HEK293 (cell line): Measurements from ENCODE around the gene SPART.

Source experiments
- CTCF ChIA-PET: fragments of 350-600 bp; formaldehyde crosslinking; extraction: SDS; loops from one replicate; lab custom pipeline; 2021; ENCODE audit warnings: antibody characterized with exemption; lab: Yijun Ruan, JAX
- POLR2A ChIA-PET: fragments of 300-600 bp; formaldehyde crosslinking; extraction: SDS; loops from one replicate; lab custom pipeline; 2020; ENCODE audit warnings: antibody characterized with exemption, inconsistent platforms; lab: Yijun Ruan, JAX
- H3K27ac ChIP-seq: fragments of 200-500 bp; sonication (Bioruptor generic); 2 replicates; pipeline ENCODE4 v1.5.1; 2014; ENCODE audit warnings: low read depth, low read length, control low read depth, inconsistent platforms; ENCODE audit errors: extremely low read depth
- H3K36me3 ChIP-seq, 2 experiments: fragments of 200-500 bp in 1 of 2; sonication (Bioruptor generic) in 1 of 2; 1 replicate in 1 of 2; 2 replicates in 1 of 2; pipeline ENCODE4 v1.5.1; 2014 to 2017; ENCODE audit warnings: inconsistent platforms in 2 of 2, low read length in 2 of 2; ENCODE audit not compliant: control insufficient read depth in 2 of 2, insufficient read depth in 1 of 2
- H3K4me1 ChIP-seq: fragments of 200-500 bp; sonication (Bioruptor generic); 2 replicates; pipeline ENCODE4 v1.5.1; 2014; ENCODE audit warnings: mild to moderate bottlenecking, low read length, inconsistent platforms; ENCODE audit not compliant: control insufficient read depth, insufficient read depth
- H3K4me3 ChIP-seq: 2 replicates; pipeline ENCODE4 v1.5.1; 2011; ENCODE audit warnings: low read depth, mild to moderate bottlenecking, control low read depth, low read length, moderate library complexity
- H3K9me3 ChIP-seq: fragments of 200-500 bp; sonication (Bioruptor generic); 2 replicates; pipeline ENCODE4 v1.5.1; 2014; ENCODE audit warnings: low read depth, low read length, inconsistent platforms; ENCODE audit not compliant: control insufficient read depth, insufficient read depth
- EGR2 ChIP-seq: fragments of 450-650 bp; formaldehyde crosslinking; IDR thresholded peaks from 2 replicates; pipeline ENCODE4 v1.5.1; 2016; ENCODE audit warnings: low read depth, missing biosample characterization, missing genetic modification characterization
- GFI1B ChIP-seq: fragments of 450-650 bp; formaldehyde crosslinking; IDR thresholded peaks from 2 replicates; pipeline ENCODE4 v1.5.1; 2016; ENCODE audit warnings: missing biosample characterization, missing genetic modification characterization
- KLF7 ChIP-seq: fragments of 450-650 bp; formaldehyde crosslinking; IDR thresholded peaks from 2 replicates; pipeline ENCODE4 v1.5.1; 2016; ENCODE audit warnings: missing biosample characterization, missing genetic modification characterization, borderline replicate concordance
- MZF1 ChIP-seq: fragments of 450-650 bp; formaldehyde crosslinking; IDR thresholded peaks from 2 replicates; pipeline ENCODE4 v1.5.1; 2017; ENCODE audit warnings: missing biosample characterization, missing genetic modification characterization, borderline replicate concordance
- PATZ1 ChIP-seq: fragments of 450-650 bp; formaldehyde crosslinking; IDR thresholded peaks from 2 replicates; pipeline ENCODE4 v1.5.1; 2016; ENCODE audit warnings: missing biosample characterization, missing genetic modification characterization
- SP3 ChIP-seq: fragments of 450-650 bp; formaldehyde crosslinking; IDR thresholded peaks from 2 replicates; pipeline ENCODE4 v1.5.1; 2016; ENCODE audit warnings: missing biosample characterization, missing genetic modification characterization
- ZBTB21 ChIP-seq: fragments of 450-650 bp; formaldehyde crosslinking; IDR thresholded peaks from 2 replicates; pipeline ENCODE4 v1.5.1; 2017; ENCODE audit warnings: missing biosample characterization, missing genetic modification characterization
- ZBTB6 ChIP-seq: fragments of 450-650 bp; formaldehyde crosslinking; IDR thresholded peaks from 2 replicates; pipeline ENCODE4 v1.5.1; 2017; ENCODE audit warnings: missing biosample characterization, missing genetic modification characterization
- ZFHX2 ChIP-seq: fragments of 450-650 bp; formaldehyde crosslinking; conservative IDR thresholded peaks from 2 replicates; pipeline ENCODE4 v1.5.1; 2016; ENCODE audit warnings: missing biosample characterization, missing genetic modification characterization
- ZNF10 ChIP-seq: fragments of 450-650 bp; formaldehyde crosslinking; IDR thresholded peaks from 2 replicates; pipeline ENCODE4 v1.5.1; 2017; ENCODE audit warnings: missing biosample characterization, missing genetic modification characterization
- ZNF114 ChIP-seq: fragments of 450-650 bp; formaldehyde crosslinking; IDR thresholded peaks from 2 replicates; pipeline ENCODE4 v1.5.0; 2017; ENCODE audit warnings: missing biosample characterization, missing genetic modification characterization
- ZNF138 ChIP-seq: fragments of 450-650 bp; formaldehyde crosslinking; IDR thresholded peaks from 2 replicates; pipeline ENCODE4 v1.5.1; 2016; ENCODE audit warnings: missing biosample characterization, missing genetic modification characterization, borderline replicate concordance
- ZNF16 ChIP-seq: fragments of 450-650 bp; formaldehyde crosslinking; IDR thresholded peaks from 2 replicates; pipeline ENCODE4 v1.5.1; 2016; ENCODE audit warnings: low read depth, missing biosample characterization, missing genetic modification characterization
- ZNF202 ChIP-seq: fragments of 450-650 bp; formaldehyde crosslinking; IDR thresholded peaks from 2 replicates; pipeline ENCODE4 v1.5.1; 2016; ENCODE audit warnings: missing biosample characterization, missing genetic modification characterization, borderline replicate concordance
- ZNF223 ChIP-seq: fragments of 450-650 bp; formaldehyde crosslinking; IDR thresholded peaks from 2 replicates; pipeline ENCODE4 v1.5.1; 2016; ENCODE audit warnings: missing biosample characterization, missing genetic modification characterization
- ZNF391 ChIP-seq: fragments of 450-650 bp; formaldehyde crosslinking; IDR thresholded peaks from 2 replicates; pipeline ENCODE4 v1.5.1; 2016; ENCODE audit warnings: low read depth, missing biosample characterization, missing genetic modification characterization, borderline replicate concordance
- ZNF48 ChIP-seq: fragments of 450-650 bp; formaldehyde crosslinking; IDR thresholded peaks from 2 replicates; pipeline ENCODE4 v1.5.1; 2016; ENCODE audit warnings: missing biosample characterization, missing genetic modification characterization
- ZNF548 ChIP-seq: fragments of 450-650 bp; formaldehyde crosslinking; IDR thresholded peaks from 2 replicates; pipeline ENCODE4 v1.5.1; 2016; ENCODE audit warnings: missing biosample characterization, missing genetic modification characterization
- ZNF596 ChIP-seq: fragments of 450-650 bp; IDR thresholded peaks from 2 replicates; pipeline ENCODE4 v1.5.0; 2018; ENCODE audit warnings: missing biosample characterization, mild to moderate bottlenecking, missing genetic modification characterization, moderate library complexity
- ZNF660 ChIP-seq: fragments of 450-650 bp; IDR thresholded peaks from 2 replicates; pipeline ENCODE4 v1.5.1; 2018; ENCODE audit warnings: missing biosample characterization, mild to moderate bottlenecking, missing genetic modification characterization
- ZNF704 ChIP-seq: fragments of 450-650 bp; formaldehyde crosslinking; IDR thresholded peaks from 2 replicates; pipeline ENCODE4 v1.5.1; 2016; ENCODE audit warnings: missing biosample characterization, missing genetic modification characterization

The SPART gene

DNA sequence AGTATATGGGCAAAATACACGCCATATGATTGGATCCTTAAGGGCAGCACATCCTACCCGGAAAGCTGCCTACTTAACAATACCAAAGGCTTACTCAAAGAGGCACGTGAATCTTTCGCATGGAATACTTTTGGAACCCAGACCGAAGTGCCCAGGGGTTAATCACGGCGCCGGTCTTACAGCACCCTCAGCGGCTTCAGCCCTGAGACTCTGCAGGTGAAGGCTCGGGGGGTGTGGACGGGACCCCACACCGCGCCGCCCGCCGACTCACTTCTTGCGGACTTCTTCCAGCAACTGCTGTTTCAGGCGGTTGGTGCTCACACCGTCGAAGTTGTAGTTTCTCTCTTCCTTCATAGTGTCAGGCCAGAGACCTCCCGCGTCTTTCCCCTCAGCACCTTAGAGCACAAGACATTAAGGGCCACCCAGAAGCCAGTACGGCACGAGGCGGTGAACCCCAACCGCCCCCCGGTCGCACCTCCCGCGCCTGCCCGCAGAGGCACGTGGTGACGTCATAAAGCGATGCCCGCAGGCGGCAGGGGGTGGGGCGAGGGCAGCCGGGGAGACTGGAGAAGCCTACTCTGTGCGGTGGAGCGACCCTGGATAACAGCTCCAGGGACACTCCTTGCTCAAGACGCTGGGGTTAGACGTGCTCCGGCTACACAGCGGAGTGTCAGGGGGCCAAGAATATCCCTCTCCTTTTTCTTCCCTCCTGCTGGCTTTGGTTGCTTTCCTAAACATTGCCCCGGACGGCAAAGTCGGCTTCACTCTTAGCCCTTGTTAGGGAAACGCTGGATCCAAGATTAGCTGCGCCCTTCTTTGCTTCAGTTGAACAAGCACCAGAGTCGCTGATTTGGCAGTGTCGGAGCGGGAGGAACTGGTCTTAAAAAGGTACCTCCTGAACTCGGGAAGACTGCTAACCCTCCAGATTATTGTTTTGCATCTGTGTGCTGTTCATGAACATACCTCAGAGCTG, 48.5 kb downstream of the SPART start, which contains the start of gene CCDC169 (continued):
- TF ChIP-seq ZFHX2 (tag by site-specific recombination) (peak; percentile 78), ZNF391 (tag by site-specific recombination) (peak; percentile 83; the same call in 1 of the 2 replicates), SP3 (tag by site-specific recombination) (peak; percentile 61), ZNF704 (no peak), ZNF596 (tag by site-specific recombination) (no peak; the same call in 1 of the 2 replicates), ZNF48 (tag by site-specific recombination) (no peak), ZNF223 (tag by site-specific recombination) (no peak)

DNA sequence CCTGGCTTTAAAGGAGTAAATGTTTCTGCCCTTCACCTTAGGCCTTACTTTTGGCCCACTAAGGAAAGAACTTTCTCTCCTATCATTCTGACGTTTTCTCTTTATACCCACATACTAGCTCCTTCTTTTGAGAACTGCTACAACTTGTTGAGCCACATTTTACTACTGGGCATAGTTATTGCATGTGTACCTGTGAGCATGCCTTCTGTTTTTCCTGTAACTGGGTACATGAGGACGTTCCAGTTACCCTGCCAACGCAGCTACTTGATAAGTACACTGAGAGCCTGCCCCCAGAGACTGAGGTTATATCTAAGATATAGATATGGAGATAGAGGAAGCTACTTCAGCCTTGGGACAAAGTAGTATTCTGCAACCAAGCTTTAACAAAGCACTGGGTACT, 52.1 kb downstream of the SPART start:
- no peak overlapping the region for H3K4me3 ChIP-seq
- TF ChIP-seq ZNF114 (tag by site-specific recombination) (no peak), ZNF10 (no peak), ZBTB6 (no peak), GFI1B (tag by site-specific recombination) (no peak), ZNF202 (no peak), ZNF548 (no peak), PATZ1 (no peak), ZBTB21 (tag by site-specific recombination) (no peak), ZNF138 (no peak), EGR2 (tag by site-specific recombination) (no peak), MZF1 (tag by site-specific recombination) (no peak), ZNF16 (tag by site-specific recombination) (no peak), ZNF660 (no peak), KLF7 (tag by site-specific recombination) (no peak)
- TF ChIP-seq, all 188 proteins: peak for 0
- POLR2A ChIA-PET: no interaction called here
- Histone ChIP-seq H3K4me1 (no peaks in the 10 kb centered on the region), H3K27ac (no peak overlapping the region), H3K9me3 (no peaks in the 10 kb centered on the region), H3K36me3 (no peaks in the 10 kb centered on the region)
- CTCF ChIA-PET: interaction anchor here (0.6 kb wide), 1 partner anchor 10 kb away, joined by 4 read pairs; no protein-coding TSS in a partner anchor
